ENCODE data around the gene CSF1. TPM values are rescaled to one million over a fixed set of nuclear protein-coding genes. Genes with fewer than 3 reads are reported as not detected.

CSF1 gene
- total RNA-seq, 1 donor from 2014 or later = 159 TPM

GRCh38 chr1:109864930-109865612 lies 45.6 kb upstream of the CSF1 start:
- no peak for DNase-seq (ENCODE audit: extremely low spot score in 2 of 2)
- no peak for TF ChIP-seq POLR2AphosphoS5 (IDR thresholded peaks at IDR 0.05; ENCODE audit: insufficient read depth in 1 of 2, low read depth in 1 of 2)
- TF ChIP-seq, protein P1, sequence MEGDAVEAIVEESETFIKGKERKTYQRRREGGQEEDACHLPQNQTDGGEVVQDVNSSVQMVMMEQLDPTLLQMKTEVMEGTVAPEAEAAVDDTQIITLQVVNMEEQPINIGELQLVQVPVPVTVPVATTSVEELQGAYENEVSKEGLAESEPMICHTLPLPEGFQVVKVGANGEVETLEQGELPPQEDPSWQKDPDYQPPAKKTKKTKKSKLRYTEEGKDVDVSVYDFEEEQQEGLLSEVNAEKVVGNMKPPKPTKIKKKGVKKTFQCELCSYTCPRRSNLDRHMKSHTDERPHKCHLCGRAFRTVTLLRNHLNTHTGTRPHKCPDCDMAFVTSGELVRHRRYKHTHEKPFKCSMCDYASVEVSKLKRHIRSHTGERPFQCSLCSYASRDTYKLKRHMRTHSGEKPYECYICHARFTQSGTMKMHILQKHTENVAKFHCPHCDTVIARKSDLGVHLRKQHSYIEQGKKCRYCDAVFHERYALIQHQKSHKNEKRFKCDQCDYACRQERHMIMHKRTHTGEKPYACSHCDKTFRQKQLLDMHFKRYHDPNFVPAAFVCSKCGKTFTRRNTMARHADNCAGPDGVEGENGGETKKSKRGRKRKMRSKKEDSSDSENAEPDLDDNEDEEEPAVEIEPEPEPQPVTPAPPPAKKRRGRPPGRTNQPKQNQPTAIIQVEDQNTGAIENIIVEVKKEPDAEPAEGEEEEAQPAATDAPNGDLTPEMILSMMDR (IDR thresholded peaks at IDR 0.05) = no peak
- TF ChIP-seq POLR2A (IDR thresholded peaks at IDR 0.05) = no peak
- no peaks in the 10 kb centered on the region for H3K27me3 ChIP-seq
- no peaks in the 10 kb centered on the region for H3K9me3 ChIP-seq
- no peaks in the 10 kb centered on the region for H3K36me3 ChIP-seq
- peaks cover 27% of the 10 kb centered on the region for H3K4me1 ChIP-seq
- intact Hi-C loops (cut with DNase I) = no loop called here
- peak overlapping the region; percentile 66 for H3K27ac ChIP-seq
- H3K4me3 ChIP-seq = no peak overlapping the region

GRCh38 chr1:109866071-109866470 lies 44.6 kb upstream of the CSF1 start:
- Histone ChIP-seq H3K27ac (no peak overlapping the region), H3K36me3 (no peaks in the 10 kb centered on the region), H3K27me3 (no peaks in the 10 kb centered on the region), H3K4me3 (no peak overlapping the region), H3K4me1 (peaks cover 27% of the 10 kb centered on the region), H3K9me3 (no peaks in the 10 kb centered on the region)
- no peak for DNase-seq (ENCODE audit: extremely low spot score in 2 of 2)
- no peak for TF ChIP-seq POLR2AphosphoS5 (IDR thresholded peaks at IDR 0.05; ENCODE audit: insufficient read depth in 1 of 2, low read depth in 1 of 2)
- TF ChIP-seq POLR2A (IDR thresholded peaks at IDR 0.05) = no peak
- TF ChIP-seq, protein P1 (IDR thresholded peaks at IDR 0.05) = no peak
- intact Hi-C loops (cut with DNase I) = no loop called here

DNA sequence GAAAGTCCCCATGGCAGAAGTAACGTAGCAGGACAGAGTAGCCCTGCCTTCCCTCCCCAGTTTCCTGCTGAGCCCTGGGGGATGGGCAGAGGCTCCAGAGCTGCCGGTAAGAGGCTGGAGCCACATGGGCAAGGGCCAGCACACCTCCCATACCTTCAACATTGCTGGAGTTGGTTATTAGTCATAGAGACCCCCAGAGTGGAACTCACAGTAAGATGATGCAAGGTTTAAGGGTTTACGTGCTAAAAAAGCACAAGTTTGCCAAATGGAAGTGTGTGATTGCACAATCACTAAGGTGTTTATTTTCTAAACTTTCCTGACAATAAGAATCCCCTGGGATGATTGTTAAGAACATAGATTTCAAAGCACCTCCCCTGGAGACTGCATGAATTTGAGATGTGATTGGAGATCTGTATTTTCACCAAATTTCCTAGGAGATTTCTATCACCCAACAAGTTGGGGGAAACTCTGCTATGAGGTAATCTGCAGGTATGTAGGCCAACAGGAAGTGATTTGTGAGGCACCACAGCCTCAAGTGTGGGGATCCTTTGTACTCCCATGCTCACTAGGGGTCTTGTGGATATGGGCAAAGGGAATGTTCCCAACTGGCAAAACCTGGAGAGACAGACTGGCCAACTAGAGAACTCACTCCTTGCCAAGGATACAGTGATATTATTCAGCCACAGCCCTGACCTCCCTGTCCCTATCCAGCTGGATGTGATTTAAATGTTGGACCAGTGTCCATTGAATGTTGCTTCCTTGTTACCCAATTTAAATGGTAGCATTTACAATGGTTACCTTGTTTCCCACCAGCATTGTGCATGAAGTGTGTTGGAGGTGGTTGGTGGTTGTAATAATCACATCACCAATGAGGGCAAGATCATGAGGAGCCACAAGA lies 37.1 kb upstream of the CSF1 start:
- H3K4me1 ChIP-seq = peaks cover 54% of the 10 kb centered on the region
- no peak overlapping the region for H3K27ac ChIP-seq
- intact Hi-C loops (cut with DNase I) = loop anchor here (5.0 kb wide), 1 partner anchor 109 kb away; the partner anchor contains the start of gene AHCYL1
- no peaks in the 10 kb centered on the region for H3K9me3 ChIP-seq
- TF ChIP-seq POLR2AphosphoS5 (IDR thresholded peaks at IDR 0.05; ENCODE audit: insufficient read depth in 1 of 2, low read depth in 1 of 2) = no peak
- TF ChIP-seq, protein P1 (IDR thresholded peaks at IDR 0.05) = no peak
- no peak for TF ChIP-seq POLR2A (IDR thresholded peaks at IDR 0.05)
- H3K4me3 ChIP-seq = no peak overlapping the region
- no peaks in the 10 kb centered on the region for H3K27me3 ChIP-seq
- no peak for DNase-seq (ENCODE audit: extremely low spot score in 2 of 2)
- no peaks in the 10 kb centered on the region for H3K36me3 ChIP-seq

DNA sequence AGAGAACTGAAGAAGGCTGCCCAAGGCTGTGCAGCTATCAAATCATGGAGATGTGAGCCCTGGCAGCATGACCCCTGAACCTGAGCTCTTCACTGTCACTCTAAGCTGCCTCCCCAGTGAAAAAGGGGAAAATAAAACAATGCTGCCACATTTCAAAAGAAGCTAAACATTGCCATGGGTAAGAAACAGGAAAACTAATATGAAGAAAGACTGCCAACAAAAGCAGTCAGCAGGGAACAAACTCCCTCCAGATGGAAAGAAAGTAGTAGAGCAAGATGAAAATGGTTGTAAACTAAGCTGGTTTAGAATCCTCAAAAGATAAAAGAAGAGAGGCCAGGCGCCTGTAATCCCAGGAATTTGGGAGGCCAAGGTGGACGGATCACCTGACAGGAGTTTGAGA lies 36.2 kb upstream of the CSF1 start:
- Histone ChIP-seq H3K4me1 (peaks cover 61% of the 10 kb centered on the region), H3K27ac (no peak overlapping the region), H3K4me3 (no peak overlapping the region), H3K36me3 (no peaks in the 10 kb centered on the region), H3K9me3 (no peaks in the 10 kb centered on the region), H3K27me3 (no peaks in the 10 kb centered on the region)
- DNase-seq (ENCODE audit: extremely low spot score in 2 of 2) = no peak
- TF ChIP-seq POLR2A (IDR thresholded peaks at IDR 0.05) (no peak), POLR2AphosphoS5 (IDR thresholded peaks at IDR 0.05; ENCODE audit: insufficient read depth in 1 of 2, low read depth in 1 of 2) (no peak)
- TF ChIP-seq, protein P1 (IDR thresholded peaks at IDR 0.05) = no peak
- intact Hi-C loops (cut with DNase I) = loop anchor here (5.0 kb wide), 1 partner anchor 108 kb away; the partner anchor contains the start of gene AHCYL1
